HG03095 (cell line): Measurements from ENCODE around the gene GAB2.
"Not testable (repeated sequence)": the region's sequence is repeated elsewhere in the genome, so short reads cannot be mapped to it uniquely, and the experiment has no call there.

Experiments used
- ATAC-seq: cut with Tn5 transposase; IDR thresholded peaks from one replicate; pipeline ENCODE4 v1.9.1; 2021; ENCODE audit warnings: moderate library complexity; ENCODE audit not compliant: unreplicated experiment

Gene GAB2

GRCh38 chr11:78371221-78371891, 46.3 kb downstream of the GAB2 start:
- ATAC-seq = no peak

GRCh38 chr11:78370406-78371172, 47.0 kb downstream of the GAB2 start:
- ATAC-seq = no peak

GRCh38 chr11:78365381-78365792, 52.2 kb downstream of the GAB2 start:
- ATAC-seq = no peak

DNA sequence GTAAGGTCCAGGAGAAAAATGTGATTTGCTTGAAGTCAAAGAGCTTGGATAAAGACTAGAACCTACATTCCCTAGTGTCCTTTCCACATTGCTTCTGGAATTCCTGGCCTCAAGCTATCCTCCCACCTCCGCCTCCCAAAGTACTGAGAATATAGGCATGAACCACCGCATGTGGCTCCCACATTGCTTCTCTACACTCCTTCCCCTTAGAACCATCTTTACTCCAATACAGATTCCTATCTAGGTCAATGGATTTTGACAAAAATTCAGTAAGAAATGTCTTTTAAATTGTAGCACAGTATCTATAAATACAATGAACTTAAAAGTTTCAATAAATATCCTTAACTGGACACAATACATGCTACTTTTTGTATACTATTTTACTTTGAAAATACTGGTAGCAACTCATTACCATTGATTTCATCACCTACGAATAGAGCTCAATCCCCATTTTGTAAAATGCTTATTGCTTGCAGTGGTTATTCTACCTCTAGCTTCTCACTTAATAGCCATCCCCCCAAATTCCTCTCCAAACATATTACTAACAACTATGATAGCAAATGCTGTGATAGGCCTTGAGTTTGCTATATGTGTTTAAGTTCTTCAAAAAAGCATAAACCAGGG, 53.4 kb downstream of the GAB2 start:
- no peak for ATAC-seq

- no peak for ATAC-seq
These were observed 54.5 kb downstream of the GAB2 start for GRCh38 chr11:78363024-78363619.

DNA sequence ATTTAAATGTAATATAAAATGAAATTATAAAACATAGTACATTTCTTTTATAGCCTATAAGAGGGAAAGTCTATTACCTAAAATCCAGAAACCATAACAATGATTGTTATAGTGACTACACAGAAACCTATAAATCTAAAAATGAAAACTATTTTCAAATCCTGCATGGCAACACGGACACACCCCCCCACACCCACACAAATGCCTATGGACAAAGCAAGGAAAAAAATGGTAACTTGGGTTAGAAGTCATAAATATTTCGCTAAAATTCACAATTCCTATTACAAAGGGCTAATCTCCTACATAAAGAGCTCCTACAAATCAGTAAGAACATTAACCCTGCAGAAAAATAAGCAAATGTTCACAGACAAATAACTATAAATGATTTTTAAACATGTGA, 56.4 kb downstream of the GAB2 start:
- ATAC-seq = no peak

DNA sequence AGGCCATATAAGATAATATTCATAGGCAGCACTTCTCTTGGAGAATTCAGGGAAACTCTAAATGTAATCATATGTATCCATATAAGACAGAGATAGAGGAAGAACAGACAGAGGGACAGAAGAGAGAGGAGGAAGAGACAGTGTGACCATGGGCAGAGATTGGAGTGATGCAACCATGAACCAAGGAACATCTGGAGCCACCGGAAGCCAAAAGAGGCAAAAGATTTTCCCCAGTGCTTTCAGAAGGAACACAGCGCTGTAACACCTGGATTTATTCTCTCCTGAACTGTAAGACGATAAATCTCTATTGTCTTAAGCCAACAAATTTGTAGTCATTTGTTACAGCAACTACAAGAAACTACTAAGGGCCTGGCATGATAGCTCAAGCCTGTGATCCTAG, 57.7 kb downstream of the GAB2 start:
- ATAC-seq = no peak

DNA sequence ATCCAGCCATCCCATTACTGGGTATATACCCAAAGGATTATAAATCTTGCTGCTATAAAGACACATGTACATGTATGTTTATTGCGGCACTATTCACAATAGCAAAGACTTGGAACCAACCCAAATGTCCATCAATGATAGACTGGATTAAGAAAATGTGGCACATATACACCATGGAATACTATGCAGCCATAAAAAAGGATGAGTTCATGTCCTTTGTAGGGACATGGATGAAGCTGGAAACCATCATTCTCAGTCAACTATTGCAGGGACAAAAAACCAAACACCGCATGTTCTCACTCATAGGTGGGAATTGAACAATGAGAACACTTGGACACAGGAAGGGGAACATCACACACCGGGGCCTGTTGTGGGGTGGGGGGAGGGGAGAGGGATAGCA, 59.7 kb downstream of the GAB2 start:
- ATAC-seq = not testable (repeated sequence)

DNA sequence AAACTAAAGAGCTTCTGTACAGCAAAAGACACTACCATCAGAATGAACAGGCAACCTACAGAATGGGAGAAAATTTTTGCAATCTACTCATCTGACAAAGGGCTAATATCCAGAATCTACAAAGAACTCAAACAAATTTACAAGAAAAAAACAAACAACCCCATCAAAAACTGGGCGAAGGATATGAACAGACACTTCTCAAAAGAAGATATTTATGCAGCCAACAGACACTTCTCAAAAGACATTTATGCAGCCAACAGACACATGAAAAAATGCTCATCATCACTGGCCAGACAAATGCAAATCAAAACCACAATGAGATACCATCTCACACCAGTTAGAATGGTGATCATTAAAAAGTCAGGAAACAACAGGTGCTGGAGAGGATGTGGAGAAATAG, 60.2 kb downstream of the GAB2 start:
- not testable (repeated sequence) for ATAC-seq

- not testable (repeated sequence) for ATAC-seq
These were observed 61.9 kb downstream of the GAB2 start for GRCh38 chr11:78355742-78356141.

DNA sequence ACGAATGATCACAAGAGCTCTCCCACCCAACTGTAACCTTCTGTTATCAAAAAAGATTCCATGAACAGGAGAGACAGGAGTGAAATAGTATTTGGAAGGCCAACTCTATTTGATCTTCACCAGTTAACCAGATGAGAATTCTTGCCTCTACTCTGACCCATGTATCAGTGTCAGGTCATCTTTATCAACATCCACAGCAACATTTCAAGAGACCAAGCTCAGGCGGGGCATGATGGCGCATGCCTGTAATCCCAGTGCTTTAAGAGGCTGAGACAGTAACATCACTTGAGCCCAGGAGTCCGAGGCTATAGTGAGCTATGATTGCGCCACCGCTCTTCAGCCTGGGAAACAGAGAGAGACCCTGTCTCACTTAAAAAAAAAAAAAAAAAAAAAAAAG, 62.3 kb downstream of the GAB2 start:
- ATAC-seq = no peak

- no peak for ATAC-seq
These were observed 63.0 kb downstream of the GAB2 start for GRCh38 chr11:78354408-78355308.

GRCh38 chr11:78351979-78352841, 65.4 kb downstream of the GAB2 start:
- ATAC-seq = no peak

- no peak for ATAC-seq
These were observed 66.4 kb downstream of the GAB2 start for GRCh38 chr11:78351193-78351592.

GRCh38 chr11:78350646-78351165, 66.9 kb downstream of the GAB2 start:
- ATAC-seq = no peak

- ATAC-seq = no peak
These were observed 67.5 kb downstream of the GAB2 start for GRCh38 chr11:78350091-78350645.

- no peak for ATAC-seq
These were observed 68.0 kb downstream of the GAB2 start for GRCh38 chr11:78349624-78350023.

- ATAC-seq = no peak
These were observed 68.5 kb downstream of the GAB2 start for GRCh38 chr11:78349114-78349513.

DNA sequence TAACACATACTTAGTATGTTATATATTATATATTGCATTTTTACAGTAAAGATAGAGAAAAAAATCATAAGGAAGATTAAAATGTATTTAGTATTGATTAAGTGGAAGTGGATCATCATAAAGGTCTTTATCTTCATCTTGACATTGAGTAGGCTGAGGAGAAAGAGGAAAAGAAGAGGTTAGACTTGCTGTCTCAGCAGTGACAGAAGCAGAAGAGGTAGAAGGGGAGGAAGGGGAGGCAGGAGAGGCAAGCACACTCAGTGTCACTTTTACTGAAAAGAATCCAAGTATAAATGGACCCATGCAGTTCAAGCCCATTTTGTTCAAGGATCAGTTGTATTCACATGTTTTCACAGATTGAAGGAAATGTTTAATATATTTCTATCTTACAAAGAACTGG, 69.7 kb downstream of the GAB2 start:
- no peak for ATAC-seq
